GM18498 (cell line): ENCODE measurements around the gene KLHL7.
"Not testable (repeated sequence)": the region's sequence is repeated elsewhere in the genome, so short reads cannot be mapped to it uniquely, and the experiment has no call there.

Experiments
- ATAC-seq: cut with Tn5 transposase; IDR thresholded peaks from one replicate; pipeline ENCODE4 v1.9.1; 2021; ENCODE audit warnings: mild to moderate bottlenecking, moderate library complexity; ENCODE audit not compliant: unreplicated experiment

KLHL7 gene

GRCh38 chr7:23168111-23168885 is 62.7 kb downstream of the KLHL7 start:
- ATAC-seq, result no peak

- no peak for ATAC-seq
Measured at GRCh38 chr7:23175938-23176337, 70.4 kb downstream of the KLHL7 start.

GRCh38 chr7:23181684-23182553 is 76.3 kb downstream of the KLHL7 start, which contains the start of gene NUP42:
Gene NUP42 (plus strand): TSS chr7:23182048. CDS start chr7:23182086, 38 bp downstream.
- ATAC-seq, result peak; percentile 95

- no peak for ATAC-seq
Measured at GRCh38 chr7:23183279-23184012, 77.9 kb downstream of the KLHL7 start.

GRCh38 chr7:23184291-23184690 is 78.7 kb downstream of the KLHL7 start:
- ATAC-seq, result no peak

- no peak for ATAC-seq
Measured at GRCh38 chr7:23184709-23185359, 79.2 kb downstream of the KLHL7 start.

GRCh38 chr7:23185980-23186379 is 80.4 kb downstream of the KLHL7 start:
- no peak for ATAC-seq

GRCh38 chr7:23191022-23191421 is 85.4 kb downstream of the KLHL7 start:
- ATAC-seq, result no peak

GRCh38 chr7:23193650-23194227 is 88.2 kb downstream of the KLHL7 start:
- not testable (repeated sequence) for ATAC-seq

- no peak for ATAC-seq
Measured at GRCh38 chr7:23196306-23196705, 90.7 kb downstream of the KLHL7 start.

- not testable (repeated sequence) for ATAC-seq
Measured at GRCh38 chr7:23197745-23198144, 92.2 kb downstream of the KLHL7 start.

- ATAC-seq, result no peak
Measured at GRCh38 chr7:23200331-23200730, 94.7 kb downstream of the KLHL7 start.

- ATAC-seq, result no peak
Measured at GRCh38 chr7:23204241-23204640, 98.7 kb downstream of the KLHL7 start.

GRCh38 chr7:23205577-23205908 is 100.0 kb downstream of the KLHL7 start:
- ATAC-seq, result no peak

GRCh38 chr7:23205909-23206767 is 100.6 kb downstream of the KLHL7 start:
- ATAC-seq, result no peak

- ATAC-seq, result no peak
Measured at GRCh38 chr7:23207021-23207420, 101.4 kb downstream of the KLHL7 start.

GRCh38 chr7:23207884-23208283 is 102.3 kb downstream of the KLHL7 start:
- no peak for ATAC-seq

GRCh38 chr7:23208316-23208715 is 102.7 kb downstream of the KLHL7 start:
- ATAC-seq, result no peak

GRCh38 chr7:23210506-23210905 is 104.9 kb downstream of the KLHL7 start:
- no peak for ATAC-seq

GRCh38 chr7:23211589-23211988 is 106.0 kb downstream of the KLHL7 start:
- ATAC-seq, result no peak
